Neural cell (in vitro differentiated cells): ENCODE measurements around the gene EMD. TPM values are rescaled to one million over a fixed set of nuclear protein-coding genes. Genes with fewer than 3 reads are reported as not detected.

Experiments
- H2AFZ ChIP-seq: fragments of 200-600, 300-800 bp; sonication (generic), shearing (Covaris generic); 2 replicates; pipeline ENCODE4 v1.6.0; 2014; ENCODE audit warnings: low read depth, mild to moderate bottlenecking, antibody characterized with exemption, low read length, moderate library complexity
- H3F3A ChIP-seq: fragments of 200-600 bp; shearing (Covaris generic); 2 replicates; pipeline ENCODE4 v1.6.1; 2016; ENCODE audit warnings: mild to moderate bottlenecking, moderate library complexity, mixed read lengths, antibody characterized with exemption, low read length; ENCODE audit not compliant: insufficient read depth, poor library complexity, severe bottlenecking
- H3K27ac ChIP-seq: fragments of 200-600, 300-800 bp; sonication (generic), shearing (Covaris generic); 2 replicates; pipeline ENCODE4 v1.5.1; 2014; ENCODE audit warnings: mild to moderate bottlenecking, low read length, moderate library complexity
- H3K27me3 ChIP-seq: fragments of 300-800, 200-600 bp; sonication (generic), shearing (Covaris generic); 2 replicates; pipeline ENCODE4 v1.6.0; 2014; ENCODE audit warnings: mild to moderate bottlenecking, low read depth, low read length, moderate library complexity; ENCODE audit not compliant: insufficient read depth
- H3K36me3 ChIP-seq: fragments of 300-800, 200-600 bp; sonication (generic), shearing (Covaris generic); 2 replicates; pipeline ENCODE4 v1.5.1; 2014; ENCODE audit warnings: mild to moderate bottlenecking, antibody characterized with exemption, low read length, moderate library complexity; ENCODE audit not compliant: insufficient read depth
- H3K4me2 ChIP-seq: fragments of 300-800, 200-600 bp; sonication (generic), shearing (Covaris generic); 2 replicates; pipeline ENCODE4 v1.6.0; 2014; ENCODE audit warnings: mild to moderate bottlenecking, low read length
- H3K4me3 ChIP-seq: fragments of 300-800, 200-600 bp; sonication (generic), shearing (Covaris generic); 2 replicates; pipeline ENCODE4 v1.5.1; 2014; ENCODE audit warnings: mild to moderate bottlenecking, low read length, moderate library complexity
- H3K79me2 ChIP-seq: fragments of 200-600 bp; shearing (Covaris generic); replicated peaks from 2 replicates; pipeline ENCODE4 v1.6.0; 2014; ENCODE audit warnings: mild to moderate bottlenecking, low read length, moderate library complexity; ENCODE audit not compliant: insufficient read depth
- H3K9ac ChIP-seq: fragments of 300-800, 200-600 bp; sonication (generic), shearing (Covaris generic); 2 replicates; pipeline ENCODE4 v1.6.1; 2016; ENCODE audit warnings: mild to moderate bottlenecking, low read length, mixed read lengths
- H3K9me2 ChIP-seq: fragments of 200-600 bp; shearing (Covaris generic); 2 replicates; pipeline ENCODE4 v1.6.1; 2016; ENCODE audit warnings: mild to moderate bottlenecking, low read length, mixed read lengths; ENCODE audit not compliant: insufficient read depth
- H3K9me3 ChIP-seq: fragments of 200-600, 300-800 bp; sonication (generic), shearing (Covaris generic); 2 replicates; pipeline ENCODE4 v1.6.1; 2016; ENCODE audit warnings: mild to moderate bottlenecking, mixed run types, low read length, moderate library complexity, mixed read lengths
- H4K20me1 ChIP-seq: fragments of 200-600 bp; shearing (Covaris generic); 2 replicates; pipeline ENCODE4 v1.6.1; 2016; ENCODE audit warnings: mild to moderate bottlenecking, mixed run types; ENCODE audit not compliant: insufficient read depth
- CTCF ChIP-seq: fragments of 450-650 bp; IDR thresholded peaks from 2 replicates; pipeline ENCODE4 v1.5.1; 2014; ENCODE audit warnings: antibody characterized with exemption, mild to moderate bottlenecking, moderate library complexity; ENCODE audit not compliant: poor library complexity, severe bottlenecking
- EP300 ChIP-seq: fragments of 450-650 bp; conservative IDR thresholded peaks from 2 replicates; pipeline ENCODE4 v1.6.1; 2014; ENCODE audit warnings: antibody characterized with exemption, mild to moderate bottlenecking, moderate library complexity; ENCODE audit not compliant: poor library complexity, severe bottlenecking
- EZH2 ChIP-seq: fragments of 200-600, 300-800 bp; shearing (Covaris generic), sonication (generic); IDR thresholded peaks from 2 replicates; pipeline ENCODE4 v1.6.1; 2014; ENCODE audit warnings: antibody characterized with exemption, low read length, borderline replicate concordance, mild to moderate bottlenecking; ENCODE audit not compliant: insufficient read depth, poor library complexity, severe bottlenecking
- MXI1 ChIP-seq: fragments of 450-650 bp; conservative IDR thresholded peaks from 2 replicates; pipeline ENCODE4 v1.6.1; 2014; ENCODE audit warnings: antibody characterized with exemption, mild to moderate bottlenecking; ENCODE audit not compliant: poor library complexity, severe bottlenecking
- POLR2AphosphoS5 ChIP-seq: IDR thresholded peaks from 2 replicates; pipeline ENCODE4 v1.6.1; 2012
- RAD21 ChIP-seq: fragments of 450-650 bp; conservative IDR thresholded peaks from 2 replicates; pipeline ENCODE4 v1.6.1; 2014; ENCODE audit warnings: antibody characterized with exemption, mild to moderate bottlenecking, moderate library complexity
- REST ChIP-seq: IDR thresholded peaks from 2 replicates; pipeline ENCODE4 v1.6.1; 2012; ENCODE audit warnings: borderline replicate concordance
- SMC3 ChIP-seq: fragments of 450-650 bp; conservative IDR thresholded peaks from 2 replicates; pipeline ENCODE4 v1.6.1; 2014; ENCODE audit warnings: antibody characterized with exemption, mild to moderate bottlenecking, moderate library complexity; ENCODE audit not compliant: poor library complexity
- TAF1 ChIP-seq: IDR thresholded peaks from 2 replicates; pipeline ENCODE4 v1.6.1; 2012; ENCODE audit warnings: low read depth
- polyA plus RNA-seq: library from polyadenylated mRNA; depleted of rRNA; stranded (reverse); fragments of >200 nt; gene quantifications from 2 replicates; pipeline ENCODE4 v1.2.3, GENCODE V29; 2014

Gene EMD
- polyA plus RNA-seq, 1 donor from 2014 or later = 67.9 TPM

- Histone ChIP-seq H4K20me1 (no peaks in the 10 kb centered on the region), H3K4me3 (no peak overlapping the region), H3F3A (no peaks in the 10 kb centered on the region), H3K9me3 (no peaks in the 10 kb centered on the region), H2AFZ (no peak overlapping the region), H3K79me2 (no peaks in the 10 kb centered on the region), H3K9me2 (no peaks in the 10 kb centered on the region), H3K4me2 (no peak overlapping the region), H3K9ac (no peak overlapping the region), H3K27me3 (no peaks in the 10 kb centered on the region), H3K36me3 (no peaks in the 10 kb centered on the region), H3K27ac (no peak overlapping the region)
- TF ChIP-seq EP300 (no peak), POLR2AphosphoS5 (no peak), TAF1 (no peak), CTCF (no peak), REST (no peak), RAD21 (no peak), SMC3 (no peak), EZH2 (no peak), MXI1 (no peak)
Measured at GRCh38 chrX:154350429-154351182, 28.5 kb upstream of the EMD start.

GRCh38 chrX:154351183-154352011, 27.7 kb upstream of the EMD start:
- Histone ChIP-seq H3F3A (no peaks in the 10 kb centered on the region), H3K4me3 (no peak overlapping the region), H3K36me3 (no peaks in the 10 kb centered on the region), H3K27ac (no peak overlapping the region), H3K9ac (no peak overlapping the region), H2AFZ (no peak overlapping the region), H3K4me2 (no peak overlapping the region), H3K79me2 (no peaks in the 10 kb centered on the region), H4K20me1 (no peaks in the 10 kb centered on the region), H3K9me3 (no peaks in the 10 kb centered on the region), H3K9me2 (no peaks in the 10 kb centered on the region), H3K27me3 (no peaks in the 10 kb centered on the region)
- no peak for TF ChIP-seq EP300
- TF ChIP-seq TAF1 = no peak
- TF ChIP-seq RAD21 = no peak
- TF ChIP-seq REST = no peak
- TF ChIP-seq SMC3 = no peak
- TF ChIP-seq POLR2AphosphoS5 = no peak
- no peak for TF ChIP-seq EZH2
- TF ChIP-seq CTCF = no peak
- no peak for TF ChIP-seq MXI1
